Neutrophil (primary cell): ENCODE results near the gene SFTPB.
"Not testable (repeated sequence)": the region's sequence is repeated elsewhere in the genome, so short reads cannot be mapped to it uniquely, and the experiment has no call there.

ENCODE experiments used
- H3K27ac ChIP-seq: fragments of 200-600 bp; sonication (generic); 2 replicates; pipeline ENCODE4 v1.5.1; 2016; ENCODE audit warnings: mild to moderate bottlenecking, moderate library complexity
- H3K27me3 ChIP-seq: fragments of 200-600 bp; sonication (generic); 2 replicates; pipeline ENCODE4 v1.6.0; 2016; ENCODE audit warnings: mild to moderate bottlenecking
- H3K36me3 ChIP-seq: fragments of 200-600 bp; sonication (generic); 2 replicates; pipeline ENCODE4 v1.5.1; 2017
- H3K4me1 ChIP-seq, 2 experiments: fragments of 200-600 bp in 1 of 2; sonication (generic) in 1 of 2; 1 replicate in 1 of 2; 2 replicates in 1 of 2; pipeline versions ENCODE4 v1.5.1 to v1.6.1; 2013 to 2016; ENCODE audit warnings: low read depth in 1 of 2, low read length in 1 of 2, mild to moderate bottlenecking in 1 of 2, moderate library complexity in 1 of 2; ENCODE audit not compliant: control insufficient read depth in 1 of 2, insufficient read depth in 1 of 2
- H3K4me3 ChIP-seq, 2 experiments: fragments of 200-600 bp in 1 of 2; sonication (generic) in 1 of 2; 1 replicate in 1 of 2; 2 replicates in 1 of 2; pipeline ENCODE4 v1.5.1; 2013 to 2016; ENCODE audit warnings: low read depth in 1 of 2, low read length in 1 of 2, mild to moderate bottlenecking in 1 of 2, moderate library complexity in 1 of 2
- H3K9me3 ChIP-seq: fragments of 200-600 bp; sonication (generic); 2 replicates; pipeline ENCODE4 v1.5.1; 2016
- CTCF ChIP-seq: fragments of 200-600 bp; sonication (generic); IDR thresholded peaks from 2 replicates; pipeline ENCODE4 v1.5.1; 2016; ENCODE audit warnings: antibody characterized with exemption

SFTPB gene

GRCh38 chr2:85668009-85668856 is at the start of gene SFTPB:
TSS of gene SFTPB (minus strand) at chr2:85668199. CDS start at chr2:85668183, 16 bp downstream.
- H3K9me3 ChIP-seq, result no peaks in the 10 kb centered on the region
- TF ChIP-seq CTCF, result no peak
- no peak within 1 kb of the TSS for H3K27ac ChIP-seq
- no peak within 1 kb of the TSS for H3K4me3 ChIP-seq
- no peaks in the 10 kb centered on the region for H3K27me3 ChIP-seq
- peaks cover 48 to 54% of the 10 kb centered on the region in 2 experiments for H3K4me1 ChIP-seq
- no peaks in the 10 kb centered on the region for H3K36me3 ChIP-seq

- Histone ChIP-seq H3K4me1 (peaks cover 72 to 74% of the 10 kb centered on the region in 2 experiments), H3K4me3 (no peak overlapping the region), H3K27ac (no peak overlapping the region)
These were observed 49.5 kb upstream of the SFTPB start for GRCh38 chr2:85717308-85718008.

GRCh38 chr2:85716346-85716914 is 48.4 kb upstream of the SFTPB start:
- no peaks in the 10 kb centered on the region for H3K27me3 ChIP-seq
- no peaks in the 10 kb centered on the region for H3K9me3 ChIP-seq
- H3K36me3 ChIP-seq, result no peaks in the 10 kb centered on the region
- no peak for TF ChIP-seq CTCF
- H3K27ac ChIP-seq, result peak overlapping the region; percentile 44
- no peak overlapping the region for H3K4me3 ChIP-seq
- H3K4me1 ChIP-seq, result peaks cover 82 to 84% of the 10 kb centered on the region in 2 experiments

More at GRCh38 chr2:85717308-85718008, 49.5 kb upstream of the SFTPB start:
- no peak for TF ChIP-seq CTCF
- no peaks in the 10 kb centered on the region for H3K9me3 ChIP-seq
- no peaks in the 10 kb centered on the region for H3K36me3 ChIP-seq
- no peaks in the 10 kb centered on the region for H3K27me3 ChIP-seq

GRCh38 chr2:85714841-85715240 is 46.8 kb upstream of the SFTPB start:
- no peak for TF ChIP-seq CTCF
- Histone ChIP-seq H3K36me3 (no peaks in the 10 kb centered on the region), H3K27me3 (no peaks in the 10 kb centered on the region), H3K9me3 (no peaks in the 10 kb centered on the region), H3K27ac (no peak overlapping the region), H3K4me1 (peaks cover 91 to 93% of the 10 kb centered on the region in 2 experiments), H3K4me3 (no peak overlapping the region)

- H3K36me3 ChIP-seq, H3K4me3 ChIP-seq, H3K27me3 ChIP-seq, H3K27ac ChIP-seq, H3K9me3 ChIP-seq: not testable (repeated sequence)
- peaks cover 91 to 93% of the 10 kb centered on the region in 2 experiments for H3K4me1 ChIP-seq
These were observed 46.4 kb upstream of the SFTPB start for GRCh38 chr2:85714421-85714820.
